ENCODE data around the gene MRPL47. TPM values are rescaled to one million over a fixed set of nuclear protein-coding genes. Genes with fewer than 3 reads are reported as not detected.

The MRPL47 gene
- total and polyA plus RNA-seq, 9 of the 15 experiments (the other 6 are each of a cell fraction or from before 2014, with no cell fraction given): 101 to 437 (median 141) TPM

DNA sequence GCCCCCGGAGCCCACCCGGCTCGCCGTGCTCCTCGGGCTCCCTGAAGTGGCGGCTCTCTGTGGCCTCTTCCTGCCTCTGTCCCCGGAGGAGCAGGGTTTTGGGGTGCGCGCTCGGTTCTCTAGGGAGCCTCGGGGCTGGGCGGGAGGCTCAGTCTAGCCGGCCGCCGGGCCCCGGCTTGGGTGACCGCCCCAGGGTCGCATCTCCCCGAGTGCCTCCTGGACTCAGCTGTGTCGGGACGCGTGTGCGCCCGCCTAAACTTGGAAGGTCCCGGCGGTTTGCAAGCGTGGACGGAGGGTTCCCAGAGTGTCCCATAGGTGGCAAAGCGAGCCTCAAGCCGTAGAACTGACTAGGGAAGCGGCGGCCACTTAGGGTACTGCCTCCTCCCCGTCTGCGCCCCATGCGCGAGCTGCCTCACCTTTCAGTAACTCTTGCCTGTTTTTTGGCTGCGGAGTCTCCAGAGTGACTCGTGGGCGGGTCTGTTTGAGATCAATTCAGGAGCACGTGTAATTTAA, 41.1 kb downstream of the MRPL47 start (continued):
- TF ChIP-seq HNRNPUL1 (IDR thresholded peaks at IDR 0.05; ENCODE audit: low read length) (no peak), DMBX1 (CRISPR knock-in tag; IDR thresholded peaks at IDR 0.05; ENCODE audit: borderline replicate concordance) (no peak), SETDB1 (IDR thresholded peaks at IDR 0.05; ENCODE audit: low read length) (no peak), TAF9B (IDR thresholded peaks at IDR 0.05; ENCODE audit: partially characterized antibody) (no peak), JUND (IDR thresholded peaks at IDR 0.05; ENCODE audit: borderline replicate concordance, low read depth, low read length) (no peak), JUND (tag; IDR thresholded peaks at IDR 0.05; ENCODE audit: borderline replicate concordance, low read depth, low read length) (no peak), POLR2H (tag; IDR thresholded peaks at IDR 0.05; ENCODE audit: low read depth) (no peak), ZNF23 (CRISPR knock-in tag; IDR thresholded peaks at IDR 0.05) (no peak), MCM5 (IDR thresholded peaks at IDR 0.05; ENCODE audit: low read depth) (no peak), KLF6 (CRISPR knock-in tag; IDR thresholded peaks at IDR 0.05; ENCODE audit: borderline replicate concordance) (no peak), LCOR (CRISPR knock-in tag; IDR thresholded peaks at IDR 0.05) (peak; percentile 42; the same call in 1 of the 2 replicates), RHOXF2B (CRISPR knock-in tag; conservative IDR thresholded peaks at IDR 0.05) (no peak), JUNB (CRISPR knock-in tag; conservative IDR thresholded peaks at IDR 0.05) (no peak), SLC30A9 (CRISPR knock-in tag; IDR thresholded peaks at IDR 0.05) (no peak), ZNF121 (CRISPR knock-in tag; conservative IDR thresholded peaks at IDR 0.05) (no peak), ARNT (IDR thresholded peaks at IDR 0.05) (no peak), BCOR (IDR thresholded peaks at IDR 0.05) (no peak), SIN3A (IDR thresholded peaks at IDR 0.05; ENCODE audit: borderline replicate concordance in 2 of 2, control insufficient read depth in 1 of 2, low read depth in 2 of 2, low read length in 2 of 2) (0 out of 4 replicates have a peak, but pooled peaks of 1 of the 2 experiments have one; percentile 6), ZNF140 (CRISPR knock-in tag; IDR thresholded peaks at IDR 0.05) (no peak), TEAD1 (CRISPR knock-in tag; IDR thresholded peaks at IDR 0.05) (no peak), HNRNPLL (IDR thresholded peaks at IDR 0.05; ENCODE audit: low read depth, low read length, poor library complexity, severe bottlenecking) (peak; percentile 93), EWSR1 (IDR thresholded peaks at IDR 0.05; ENCODE audit: borderline replicate concordance, low read depth, partially characterized antibody) (no peak)
- TF ChIP-seq, protein P1, sequence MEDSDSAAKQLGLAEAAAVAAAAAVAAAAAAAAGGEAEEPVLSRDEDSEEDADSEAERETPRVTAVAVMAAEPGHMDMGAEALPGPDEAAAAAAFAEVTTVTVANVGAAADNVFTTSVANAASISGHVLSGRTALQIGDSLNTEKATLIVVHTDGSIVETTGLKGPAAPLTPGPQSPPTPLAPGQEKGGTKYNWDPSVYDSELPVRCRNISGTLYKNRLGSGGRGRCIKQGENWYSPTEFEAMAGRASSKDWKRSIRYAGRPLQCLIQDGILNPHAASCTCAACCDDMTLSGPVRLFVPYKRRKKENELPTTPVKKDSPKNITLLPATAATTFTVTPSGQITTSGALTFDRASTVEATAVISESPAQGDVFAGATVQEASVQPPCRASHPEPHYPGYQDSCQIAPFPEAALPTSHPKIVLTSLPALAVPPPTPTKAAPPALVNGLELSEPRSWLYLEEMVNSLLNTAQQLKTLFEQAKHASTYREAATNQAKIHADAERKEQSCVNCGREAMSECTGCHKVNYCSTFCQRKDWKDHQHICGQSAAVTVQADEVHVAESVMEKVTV (CRISPR knock-in tag; IDR thresholded peaks at IDR 0.05): no peak
- TF ChIP-seq, protein P2, sequence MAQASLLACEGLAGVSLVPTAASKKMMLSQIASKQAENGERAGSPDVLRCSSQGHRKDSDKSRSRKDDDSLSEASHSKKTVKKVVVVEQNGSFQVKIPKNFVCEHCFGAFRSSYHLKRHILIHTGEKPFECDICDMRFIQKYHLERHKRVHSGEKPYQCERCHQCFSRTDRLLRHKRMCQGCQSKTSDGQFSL (CRISPR knock-in tag; IDR thresholded peaks at IDR 0.05): no peak
- TF ChIP-seq, protein P2 (tag; IDR thresholded peaks at IDR 0.05): no peak
- TF ChIP-seq, protein P3, sequence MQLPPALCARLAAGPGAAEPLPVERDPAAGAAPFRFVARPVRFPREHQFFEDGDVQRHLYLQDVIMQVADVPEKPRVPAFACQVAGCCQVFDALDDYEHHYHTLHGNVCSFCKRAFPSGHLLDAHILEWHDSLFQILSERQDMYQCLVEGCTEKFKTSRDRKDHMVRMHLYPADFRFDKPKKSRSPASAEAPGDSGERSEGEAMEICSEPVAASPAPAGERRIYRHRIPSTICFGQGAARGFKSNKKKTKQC (CRISPR knock-in tag; IDR thresholded peaks at IDR 0.05): no peak
- TF ChIP-seq, protein P4, sequence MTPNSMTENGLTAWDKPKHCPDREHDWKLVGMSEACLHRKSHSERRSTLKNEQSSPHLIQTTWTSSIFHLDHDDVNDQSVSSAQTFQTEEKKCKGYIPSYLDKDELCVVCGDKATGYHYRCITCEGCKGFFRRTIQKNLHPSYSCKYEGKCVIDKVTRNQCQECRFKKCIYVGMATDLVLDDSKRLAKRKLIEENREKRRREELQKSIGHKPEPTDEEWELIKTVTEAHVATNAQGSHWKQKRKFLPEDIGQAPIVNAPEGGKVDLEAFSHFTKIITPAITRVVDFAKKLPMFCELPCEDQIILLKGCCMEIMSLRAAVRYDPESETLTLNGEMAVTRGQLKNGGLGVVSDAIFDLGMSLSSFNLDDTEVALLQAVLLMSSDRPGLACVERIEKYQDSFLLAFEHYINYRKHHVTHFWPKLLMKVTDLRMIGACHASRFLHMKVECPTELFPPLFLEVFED (CRISPR knock-in tag; conservative IDR thresholded peaks at IDR 0.05): no peak
